HG02610 (cell line): ENCODE data around the gene TBX1.
"Not testable (repeated sequence)": the region's sequence is repeated elsewhere in the genome, so short reads cannot be mapped to it uniquely, and the experiment has no call there.

Experiments used
- ATAC-seq: cut with Tn5 transposase; IDR thresholded peaks from one replicate; pipeline ENCODE4 v1.9.1; 2021; ENCODE audit warnings: mild to moderate bottlenecking, moderate library complexity; ENCODE audit not compliant: unreplicated experiment

TBX1 gene

DNA sequence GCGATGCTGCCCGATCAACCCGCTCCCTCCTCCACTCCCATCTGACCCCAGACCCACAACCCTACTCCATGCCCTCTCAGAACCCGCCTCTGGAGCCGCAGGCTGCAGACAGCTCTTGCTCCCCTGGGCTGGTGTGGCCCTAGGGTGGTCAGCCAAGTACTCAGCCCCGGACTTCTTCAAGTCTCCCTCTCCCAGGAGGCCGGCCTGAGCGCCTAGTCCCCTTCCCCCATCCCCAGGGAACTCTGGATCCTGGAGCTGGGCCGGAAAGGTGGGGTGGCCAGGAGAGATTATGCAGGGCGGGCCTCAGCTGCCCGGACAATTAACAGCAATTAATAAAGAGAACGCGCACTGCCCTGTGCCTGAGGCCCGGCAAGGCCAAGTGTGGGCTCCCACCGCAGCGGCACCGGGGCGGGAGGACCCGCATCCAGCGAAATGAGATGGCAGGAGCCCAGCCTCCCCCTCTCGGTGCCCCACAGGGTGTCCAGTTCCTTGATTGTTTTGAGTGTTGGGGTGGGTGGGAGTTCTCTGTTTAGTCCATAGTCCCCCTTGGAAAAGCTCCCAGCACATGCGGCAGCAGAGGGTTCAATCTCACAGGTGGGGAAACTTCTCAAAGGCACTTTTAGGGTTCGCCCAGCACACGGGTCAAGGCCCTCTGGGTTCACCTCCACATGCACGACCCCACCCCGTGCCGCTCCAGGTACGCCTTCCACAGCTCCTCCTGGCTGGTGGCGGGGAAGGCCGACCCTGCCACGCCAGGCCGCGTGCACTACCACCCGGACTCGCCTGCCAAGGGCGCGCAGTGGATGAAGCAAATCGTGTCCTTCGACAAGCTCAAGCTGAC lies 3.1 kb downstream of the TBX1 start:
- ATAC-seq: no peak

DNA sequence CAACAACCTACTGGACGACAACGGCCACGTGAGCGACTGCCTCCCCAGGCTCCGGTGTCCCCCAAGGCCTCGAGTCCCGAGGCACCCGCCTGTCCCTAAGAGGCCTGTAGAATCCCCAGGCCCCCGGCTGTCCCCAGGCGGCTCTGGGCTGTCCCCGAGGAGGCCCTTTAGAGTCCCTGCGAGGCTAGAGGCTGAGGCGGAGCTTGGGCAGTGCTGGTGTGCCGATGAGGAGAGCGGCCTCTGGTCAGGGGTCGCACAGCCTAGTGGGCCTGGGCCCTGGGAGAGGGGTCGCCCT lies 3.7 kb downstream of the TBX1 start:
- ATAC-seq: no peak

DNA sequence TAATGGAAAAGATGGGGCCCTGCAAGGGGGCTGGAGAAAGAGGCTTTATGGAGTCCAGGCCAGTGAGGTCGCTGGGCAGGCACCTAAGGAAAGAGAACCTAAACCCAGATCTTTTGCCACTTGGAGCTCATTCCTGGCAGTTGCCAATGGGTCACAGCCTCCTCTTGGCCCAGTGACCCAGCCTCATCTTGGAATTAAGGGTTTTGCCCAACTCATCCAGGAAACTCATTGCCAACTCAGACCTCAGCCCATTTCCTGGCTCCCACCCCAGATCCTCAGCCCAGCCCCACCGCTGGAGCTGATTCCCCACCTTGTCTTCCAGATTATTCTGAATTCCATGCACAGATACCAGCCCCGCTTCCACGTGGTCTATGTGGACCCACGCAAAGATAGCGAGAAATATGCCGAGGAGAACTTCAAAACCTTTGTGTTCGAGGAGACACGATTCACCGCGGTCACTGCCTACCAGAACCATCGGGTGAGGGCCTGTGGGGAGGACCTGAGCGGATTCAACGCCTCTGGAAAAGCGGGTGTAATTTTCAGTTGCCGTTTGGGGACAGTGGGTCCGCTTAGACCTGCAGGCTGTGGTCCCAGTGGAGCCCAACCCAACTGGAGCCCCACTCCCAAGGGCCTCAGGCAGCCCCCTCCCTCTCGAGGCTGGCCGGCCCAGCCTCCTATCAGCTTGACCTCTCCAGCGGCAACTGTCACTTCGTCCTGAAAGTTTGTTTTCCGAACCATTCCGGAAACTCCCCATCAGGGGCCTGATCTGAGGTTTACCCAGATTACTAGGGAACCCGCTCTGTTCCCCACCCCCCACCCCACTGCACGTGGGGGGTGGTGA lies 4.3 kb downstream of the TBX1 start:
- no peak for ATAC-seq

DNA sequence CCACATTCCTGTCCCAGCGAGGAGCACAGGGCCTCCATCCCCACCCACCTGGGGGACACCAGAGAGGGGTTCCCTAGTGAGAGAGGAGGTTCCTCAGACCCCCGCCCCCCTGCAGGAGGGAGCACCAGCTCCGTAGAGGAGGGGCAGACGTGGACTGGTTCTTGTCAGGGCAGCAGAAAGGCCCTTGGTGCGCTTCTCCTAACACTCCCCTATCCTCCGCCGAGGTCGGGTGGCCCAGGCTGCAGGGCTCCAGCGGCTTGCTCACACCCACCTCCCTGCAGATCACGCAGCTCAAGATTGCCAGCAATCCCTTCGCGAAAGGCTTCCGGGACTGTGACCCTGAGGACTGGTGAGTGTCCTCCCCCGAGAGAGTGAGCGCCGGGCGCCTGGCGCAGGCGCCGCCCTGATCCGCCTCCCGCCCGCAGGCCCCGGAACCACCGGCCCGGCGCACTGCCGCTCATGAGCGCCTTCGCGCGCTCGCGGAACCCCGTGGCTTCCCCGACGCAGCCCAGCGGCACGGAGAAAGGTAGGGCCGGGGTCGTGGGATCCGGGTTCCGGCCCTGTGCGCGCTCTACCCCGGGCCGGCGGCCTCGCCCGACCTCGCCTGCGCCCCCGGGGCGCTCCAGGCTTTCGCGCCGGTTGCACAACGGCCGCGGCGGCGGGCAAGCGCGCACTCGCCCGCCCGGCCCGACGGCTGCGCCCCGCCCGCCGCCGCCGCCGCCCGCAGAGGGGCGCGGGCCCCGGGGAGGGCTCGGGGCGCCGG lies 5.1 kb downstream of the TBX1 start:
- ATAC-seq: no peak

DNA sequence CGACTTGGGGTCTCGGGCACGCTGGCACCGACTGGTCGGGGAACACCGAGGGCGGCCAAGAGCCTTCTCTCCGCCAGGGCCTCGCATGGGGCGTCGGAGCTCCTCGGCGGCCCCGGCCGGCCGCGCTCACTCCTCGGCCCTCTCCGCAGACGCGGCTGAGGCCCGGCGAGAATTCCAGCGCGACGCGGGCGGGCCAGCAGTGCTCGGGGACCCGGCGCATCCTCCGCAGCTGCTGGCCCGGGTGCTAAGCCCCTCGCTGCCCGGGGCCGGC lies 5.6 kb downstream of the TBX1 start:
- ATAC-seq: no peak

DNA sequence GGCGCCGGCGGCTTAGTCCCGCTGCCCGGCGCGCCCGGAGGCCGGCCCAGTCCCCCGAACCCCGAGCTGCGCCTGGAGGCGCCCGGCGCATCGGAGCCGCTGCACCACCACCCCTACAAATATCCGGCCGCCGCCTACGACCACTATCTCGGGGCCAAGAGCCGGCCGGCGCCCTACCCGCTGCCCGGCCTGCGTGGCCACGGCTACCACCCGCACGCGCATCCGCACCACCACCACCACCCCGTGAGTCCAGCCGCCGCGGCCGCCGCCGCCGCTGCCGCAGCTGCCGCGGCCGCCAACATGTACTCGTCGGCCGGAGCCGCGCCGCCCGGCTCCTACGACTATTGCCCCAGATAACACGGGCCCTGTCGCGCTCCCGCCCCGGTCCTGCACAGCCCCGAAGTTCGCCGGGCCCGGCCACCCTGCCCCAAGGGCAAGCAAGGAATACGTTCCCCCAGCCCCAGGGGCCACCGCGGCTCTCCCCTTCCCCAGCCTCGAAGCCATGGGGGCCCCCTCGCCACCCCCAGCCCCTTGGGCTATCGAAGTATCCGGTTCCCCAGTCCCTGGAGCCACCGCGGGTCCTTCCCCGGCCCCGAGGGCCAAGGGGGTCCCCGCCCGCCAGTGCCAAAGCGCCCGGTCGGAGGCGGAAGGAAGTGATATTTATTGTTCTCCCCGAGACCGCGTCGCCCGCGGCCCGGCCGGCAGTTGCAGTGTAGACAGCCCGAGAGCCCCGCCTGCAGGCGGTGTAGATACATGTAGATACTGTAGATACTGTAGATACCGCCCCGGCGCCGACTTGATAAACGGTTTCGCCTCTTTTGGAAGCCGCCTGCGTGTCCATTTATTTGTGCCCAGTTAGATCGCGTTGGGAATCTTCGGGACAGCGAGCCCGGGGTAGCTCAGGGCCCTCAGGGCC lies 6.2 kb downstream of the TBX1 start:
- ATAC-seq: no peak

DNA sequence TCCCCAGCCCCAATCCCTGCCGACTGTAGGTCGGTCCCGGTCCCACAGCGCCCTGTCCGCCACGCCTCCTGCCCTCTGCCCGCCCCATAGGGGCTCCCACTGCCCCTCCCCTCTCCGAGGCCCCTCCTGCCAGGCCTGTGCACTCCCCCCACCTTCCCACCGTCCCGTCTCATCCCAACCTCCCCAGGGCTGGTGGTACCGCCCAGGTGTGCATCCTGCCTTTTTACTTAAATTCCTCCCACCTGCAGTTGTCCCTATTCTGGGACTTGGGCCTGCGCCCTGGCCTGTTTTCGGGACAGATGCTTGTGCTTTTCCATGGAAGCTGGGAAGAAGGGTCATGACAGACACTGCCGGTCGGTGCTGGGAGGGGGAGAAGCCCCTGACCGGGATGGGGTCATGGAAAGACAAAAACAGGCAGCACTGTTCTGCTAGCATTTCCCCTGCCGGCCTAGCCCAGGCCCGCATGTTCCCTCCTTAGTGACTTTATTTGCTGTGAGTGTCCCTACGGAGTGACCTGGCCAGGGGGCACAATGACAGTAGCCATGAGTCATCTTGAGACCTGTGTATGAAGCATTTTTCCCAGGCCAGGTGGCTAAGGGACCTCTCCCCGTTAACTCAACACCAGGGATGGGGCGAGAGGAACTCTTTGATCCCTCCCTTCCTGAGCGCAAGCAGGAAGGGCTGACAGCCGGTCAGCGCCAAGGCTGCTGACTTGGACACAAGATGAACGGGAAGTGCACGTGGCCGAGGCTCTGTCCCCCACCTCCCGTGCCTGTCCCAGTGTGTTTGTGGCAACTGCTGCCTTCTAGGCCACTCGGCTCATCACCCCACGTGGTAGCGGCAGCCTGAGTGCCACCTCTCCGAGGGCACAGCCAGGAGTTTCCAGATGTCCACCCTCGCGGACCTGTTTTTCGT lies 7.1 kb downstream of the TBX1 start:
- no peak for ATAC-seq

DNA sequence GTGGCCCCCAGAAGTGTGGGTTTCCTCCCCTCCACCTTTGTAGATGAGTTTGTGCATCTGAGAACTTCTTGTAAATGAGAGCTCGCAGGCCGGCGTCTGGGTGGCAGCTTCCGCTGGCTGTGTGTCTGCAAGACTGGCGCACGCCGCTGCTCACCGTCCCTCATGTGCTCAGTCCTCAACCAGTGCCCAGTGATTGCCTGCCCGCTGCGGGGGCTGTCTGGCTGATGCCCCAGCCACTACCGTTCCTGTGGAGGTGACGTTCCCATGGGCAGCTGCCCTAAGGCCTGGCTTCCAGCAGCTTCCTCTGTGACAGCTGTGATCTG lies 8.8 kb downstream of the TBX1 start:
- no peak for ATAC-seq

DNA sequence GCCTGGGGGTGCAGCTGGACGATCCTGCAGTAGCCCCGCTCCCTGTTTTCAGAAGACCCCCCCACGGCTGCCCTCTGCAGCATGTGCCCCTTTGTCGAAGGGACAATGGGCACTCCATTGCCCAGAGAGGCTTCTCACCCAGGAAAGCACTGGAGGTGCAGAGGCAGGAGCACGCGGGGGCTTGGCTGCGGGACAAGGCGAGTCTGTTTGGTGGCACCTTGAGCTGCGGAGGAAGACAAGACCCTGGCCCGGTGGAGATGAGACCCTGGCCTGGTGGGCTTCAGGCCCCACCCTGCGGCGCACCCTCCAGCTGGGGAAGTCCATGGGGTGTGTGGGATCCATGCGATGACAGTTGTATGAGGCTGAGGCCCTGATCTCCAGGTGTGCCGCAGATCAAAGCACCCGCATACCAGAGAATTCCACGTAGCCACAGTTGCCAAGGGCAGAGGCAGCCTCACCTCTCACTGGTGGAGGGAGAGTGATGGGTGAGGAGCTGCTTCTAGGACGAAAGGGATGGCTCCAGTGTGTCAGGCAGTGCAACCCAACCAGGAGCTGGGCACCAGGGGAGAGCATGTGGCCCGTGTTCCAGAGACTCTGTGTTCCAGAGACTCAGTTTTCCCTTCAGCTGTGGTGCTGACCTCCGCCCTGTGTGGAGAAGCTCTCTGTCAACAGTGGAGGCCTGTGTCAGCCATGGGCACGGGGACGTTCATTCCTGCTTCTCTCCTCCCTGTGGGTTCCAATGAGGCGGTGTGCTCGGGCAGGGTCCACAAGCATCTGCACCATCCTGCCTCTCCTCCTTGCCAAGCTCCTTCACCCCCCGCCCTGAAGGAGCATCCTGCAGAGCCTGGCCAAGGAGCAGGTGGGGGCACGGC lies 10.0 kb downstream of the TBX1 start:
- no peak for ATAC-seq

DNA sequence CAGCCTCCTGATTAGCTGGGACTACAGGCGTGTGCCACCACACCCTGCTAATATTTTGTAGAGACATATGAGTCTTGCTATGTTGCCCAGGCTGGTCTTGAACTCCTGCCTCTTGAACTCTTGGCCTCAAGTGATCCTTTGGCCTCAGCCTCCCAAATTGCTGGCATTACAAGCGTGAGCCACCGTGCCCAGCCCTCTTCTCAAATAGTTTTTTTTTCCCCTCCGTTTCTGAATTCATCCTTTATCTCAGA lies 11.8 kb downstream of the TBX1 start:
- ATAC-seq: no peak

DNA sequence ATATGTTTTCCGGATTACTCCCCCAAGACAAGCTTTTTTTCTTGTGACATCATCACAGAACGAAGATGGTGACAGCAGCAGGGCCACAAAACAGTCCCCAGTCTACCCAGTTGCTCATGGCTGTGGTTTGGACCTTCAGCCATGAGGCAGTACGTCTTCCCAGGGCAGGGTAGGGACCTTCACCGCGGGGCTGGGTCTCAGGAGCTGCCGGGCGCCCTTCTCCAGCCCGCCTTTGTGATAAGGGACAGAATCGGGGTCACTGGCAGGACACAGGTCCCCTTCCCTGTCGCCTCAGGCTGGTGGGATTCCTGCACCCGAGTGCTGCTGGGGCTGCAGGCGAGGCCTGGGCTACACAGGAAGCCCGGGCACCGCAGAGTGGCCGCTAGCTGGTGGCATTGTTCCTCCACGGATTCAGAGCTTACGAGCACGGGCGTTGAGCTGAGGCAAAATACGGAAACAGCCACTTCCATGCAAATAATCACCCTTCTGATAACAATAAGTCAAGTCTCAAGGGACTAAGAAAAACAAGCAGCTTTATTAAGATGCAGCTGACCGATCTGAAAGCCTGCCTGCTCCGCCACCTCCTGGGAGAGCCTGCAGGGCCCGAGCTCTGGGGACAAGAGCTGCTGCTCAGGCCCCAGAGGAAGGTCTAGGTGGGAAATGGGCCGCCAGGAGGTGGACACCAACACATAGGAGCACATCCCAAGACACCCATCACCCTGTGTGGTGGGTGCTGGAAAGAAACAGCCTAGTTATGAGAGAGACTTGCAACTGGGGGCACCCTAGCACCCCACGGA lies 12.3 kb downstream of the TBX1 start:
- no peak for ATAC-seq

DNA sequence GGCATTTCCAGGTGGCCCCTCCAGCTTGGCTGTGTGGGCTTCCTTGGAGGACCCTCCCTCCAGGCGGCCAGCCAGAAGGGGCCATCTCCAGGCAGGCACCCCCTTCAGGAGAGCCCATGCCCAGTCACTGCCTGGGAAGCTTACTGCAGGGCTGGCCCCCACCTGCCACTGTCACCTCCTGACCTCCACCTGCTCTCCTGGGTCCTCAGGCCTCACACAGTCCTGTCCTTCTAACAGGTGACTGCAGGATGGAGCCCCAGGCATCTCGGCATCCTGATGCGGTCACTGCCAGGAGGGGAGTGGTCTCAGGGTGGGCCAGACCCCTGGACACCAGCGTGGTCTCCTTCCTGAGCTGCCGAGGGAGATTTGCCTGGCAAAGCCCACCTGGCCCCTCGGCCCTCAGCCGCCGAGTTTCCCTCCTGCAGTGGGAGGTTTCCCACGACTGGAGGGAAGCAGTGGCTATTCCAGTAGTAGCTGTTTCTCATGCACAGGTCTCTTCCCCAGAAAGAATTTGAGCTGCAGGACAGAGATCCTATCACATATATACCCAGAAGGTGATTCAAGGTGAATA lies 13.0 kb downstream of the TBX1 start:
- no peak for ATAC-seq

DNA sequence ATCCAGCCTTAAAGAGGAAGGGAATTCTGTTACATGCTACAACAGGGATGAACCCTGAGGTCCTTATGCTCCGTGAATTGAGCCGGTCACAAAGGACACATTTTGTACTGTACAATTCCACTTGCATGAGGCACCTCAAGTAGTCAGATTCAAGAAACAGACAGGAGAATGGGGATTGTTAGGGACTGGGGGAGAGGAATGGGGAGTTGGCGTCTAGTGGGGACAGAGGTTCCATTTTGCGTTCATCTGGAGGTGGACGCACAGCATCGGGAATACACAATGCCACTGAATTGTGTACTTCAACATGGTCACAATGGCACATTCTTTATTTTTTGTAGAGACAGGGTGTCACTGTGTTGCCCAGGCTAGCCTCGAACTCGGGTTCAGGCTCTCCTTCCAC lies 14.1 kb downstream of the TBX1 start:
- no peak for ATAC-seq

DNA sequence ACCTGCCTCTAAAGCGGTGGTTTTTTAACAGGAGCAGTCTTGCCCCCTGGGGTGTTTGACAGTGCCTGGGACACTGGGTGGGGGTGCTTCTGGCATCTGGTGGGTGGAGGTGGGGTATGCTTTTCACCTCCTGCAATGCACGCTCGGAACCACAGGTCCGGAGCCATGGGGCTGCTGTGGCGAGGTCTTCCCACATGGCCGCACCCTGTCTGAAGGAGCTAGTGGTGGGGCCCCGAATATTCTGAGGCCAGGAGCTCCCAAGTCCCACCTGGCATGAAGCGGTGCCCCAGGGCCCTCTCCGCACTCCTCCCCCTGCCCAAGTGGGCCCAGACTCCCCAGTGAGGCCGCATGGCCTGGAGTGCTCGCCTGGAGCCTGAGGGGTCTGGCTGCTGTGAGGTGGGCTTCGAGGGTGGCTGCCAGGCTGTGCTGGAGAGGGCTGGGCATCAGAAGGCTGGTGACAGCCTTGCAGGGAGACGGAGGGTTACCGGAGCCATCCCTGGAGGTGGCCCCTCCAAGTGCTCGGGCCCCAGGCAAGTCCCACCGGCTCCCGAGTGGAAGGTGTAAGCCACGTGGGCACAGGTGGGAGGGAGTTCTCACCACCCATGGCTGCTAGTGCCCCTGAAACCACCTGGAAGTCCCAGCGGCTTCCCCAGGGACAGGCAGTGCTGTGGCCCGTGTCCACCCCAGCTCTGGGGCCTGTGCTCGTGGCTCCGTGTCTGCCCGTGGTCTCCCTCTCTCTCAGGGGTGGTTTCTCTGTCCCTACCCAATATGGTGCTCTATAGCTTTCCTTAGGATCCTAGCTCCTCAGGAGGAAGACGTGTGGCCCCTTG lies 15.1 kb downstream of the TBX1 start:
- no peak for ATAC-seq

DNA sequence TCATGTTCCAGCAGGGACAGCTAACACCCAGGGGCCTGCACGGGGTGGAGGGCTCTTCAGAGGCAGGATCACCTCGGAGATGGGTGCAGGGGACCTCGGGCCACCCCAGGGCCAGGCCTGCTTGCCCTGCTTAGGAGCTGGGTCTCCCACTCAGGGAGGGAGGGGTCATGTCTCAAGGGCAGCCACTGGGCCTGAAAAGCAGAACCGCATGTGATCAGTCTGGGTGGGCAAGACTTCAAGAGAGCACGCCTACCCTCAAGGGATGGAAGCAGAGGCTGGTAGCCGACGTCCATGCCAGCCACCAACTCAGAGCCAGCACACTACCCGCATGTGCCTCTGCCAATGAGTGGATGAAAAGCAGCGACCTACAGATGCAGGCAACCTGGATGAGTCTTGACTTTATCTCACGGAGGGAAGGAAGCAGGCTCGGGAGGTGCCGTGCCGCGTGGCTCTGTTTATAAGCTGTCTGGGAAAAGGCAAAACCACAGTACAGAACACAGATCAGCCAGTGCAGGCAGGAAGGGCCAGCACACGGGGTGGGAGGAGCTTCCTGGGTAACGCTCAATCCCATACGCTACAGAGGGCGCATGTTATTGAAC lies 16.0 kb downstream of the TBX1 start:
- no peak for ATAC-seq

DNA sequence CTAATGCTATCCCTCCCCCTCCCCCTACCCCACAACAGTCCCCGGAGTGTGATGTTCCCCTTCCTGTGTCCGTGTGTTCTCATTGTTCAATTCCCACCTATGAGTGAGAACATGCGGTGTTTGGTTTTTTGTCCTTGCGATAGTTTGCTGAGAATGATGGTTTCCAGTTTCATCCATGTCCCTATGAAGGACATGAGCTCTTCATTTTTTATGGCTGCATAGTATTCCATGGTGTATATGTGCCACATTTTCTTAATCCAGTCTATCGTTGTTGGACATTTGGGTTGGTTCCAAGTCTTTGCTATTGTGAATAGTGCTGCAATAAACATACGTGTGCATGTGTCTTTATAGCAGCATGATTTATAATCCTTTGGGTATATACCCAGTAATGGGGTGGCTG lies 16.6 kb downstream of the TBX1 start:
- not testable (repeated sequence) for ATAC-seq

DNA sequence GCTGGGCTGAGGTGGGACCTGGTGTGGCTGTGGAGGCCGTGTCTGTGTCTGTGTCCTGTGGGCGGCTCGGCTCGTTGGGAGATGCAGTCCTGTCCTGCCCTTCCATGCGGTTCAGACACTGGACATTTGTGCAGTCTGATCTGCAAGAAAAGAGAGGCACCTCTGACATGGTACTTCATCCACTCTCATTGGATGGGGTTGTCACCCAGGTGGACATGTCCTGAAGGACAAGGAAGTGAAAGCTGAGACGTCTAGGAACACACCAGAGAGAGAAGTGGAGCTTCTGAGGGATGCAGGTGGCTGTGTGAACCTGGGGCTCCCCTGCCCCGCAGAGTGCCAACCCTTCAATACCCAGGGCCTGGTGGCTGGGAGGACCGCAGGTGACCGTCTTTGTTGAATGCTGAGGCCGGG lies 18.4 kb downstream of the TBX1 start:
- ATAC-seq: no peak
